Astrocyte of the spinal cord (primary cell): ENCODE measurements around the gene RND2.
"Not testable (repeated sequence)": the region's sequence is repeated elsewhere in the genome, so short reads cannot be mapped to it uniquely, and the experiment has no call there.

ENCODE experiments used
- DNase-seq: peaks from one replicate; pipeline ENCODE4 v3.0.0; 2011; ENCODE audit warnings: low read depth, low spot score
- H3K4me3 ChIP-seq: 2 replicates; pipeline ENCODE4 v1.5.1; 2011; ENCODE audit warnings: low read depth, mild to moderate bottlenecking, low read length, moderate library complexity
- CTCF ChIP-seq: IDR thresholded peaks from 2 replicates; pipeline ENCODE4 v1.5.1; 2012; ENCODE audit warnings: low read depth, mild to moderate bottlenecking, low read length, inconsistent platforms
- in situ Hi-C: cut with HindIII; loops from 2 replicates; pipeline ENCODE4 v1.10.0; 2017; ENCODE audit warnings: low sequenced_read_pairs

RND2 gene

GRCh38 chr17:42982266-42982665, 42.8 kb upstream of the RND2 start:
- no peak for TF ChIP-seq CTCF
- no peak for DNase-seq
- in situ Hi-C loops = no loop called here
- no peak overlapping the region for H3K4me3 ChIP-seq

DNA sequence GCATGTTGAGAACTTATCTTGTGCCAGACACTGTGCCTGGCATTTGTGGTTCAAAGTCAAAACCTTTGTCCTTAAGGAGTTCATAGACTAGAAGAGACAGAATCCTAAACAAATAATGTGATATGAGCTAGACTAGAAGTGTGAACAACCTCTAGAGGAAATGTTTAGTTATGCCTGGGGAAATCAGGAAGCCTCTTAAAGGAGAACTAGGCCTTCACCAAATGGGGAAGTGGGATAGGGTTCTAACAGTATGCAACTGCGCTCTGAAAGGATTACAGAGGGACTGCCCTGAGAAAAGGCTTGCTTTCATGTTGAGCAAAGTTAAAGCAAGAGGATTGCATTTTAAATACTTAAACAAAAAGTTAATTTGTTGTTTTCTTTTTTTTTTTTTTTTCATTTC, 39.8 kb upstream of the RND2 start:
- DNase-seq = no peak
- in situ Hi-C loops = no loop called here
- no peak for TF ChIP-seq CTCF
- H3K4me3 ChIP-seq = no peak overlapping the region

DNA sequence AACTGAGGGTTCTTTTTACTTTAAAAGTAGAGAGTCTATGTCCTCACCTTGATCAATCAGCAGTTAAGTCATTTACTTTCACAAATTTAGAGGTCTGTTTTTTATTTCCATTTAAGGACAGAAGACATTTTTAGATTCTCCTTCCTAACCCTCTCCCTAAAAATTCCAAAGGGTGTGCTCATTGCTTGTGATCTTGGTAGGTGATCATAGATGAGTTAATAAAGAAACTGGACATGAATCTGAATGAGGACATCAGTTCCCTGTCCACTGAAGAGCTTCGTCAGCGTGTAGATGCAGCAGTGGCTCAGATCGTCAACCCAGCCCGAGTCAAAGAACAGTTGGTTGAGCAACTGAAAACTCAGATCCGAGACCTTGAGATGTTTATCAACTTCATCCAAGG, 35.9 kb upstream of the RND2 start:
- DNase-seq = no peak
- no peak overlapping the region for H3K4me3 ChIP-seq
- in situ Hi-C loops = no loop called here
- TF ChIP-seq CTCF = no peak

- in situ Hi-C loops = no loop called here
- H3K4me3 ChIP-seq = no peak overlapping the region
- TF ChIP-seq CTCF = no peak
- DNase-seq = no peak
These were observed 35.0 kb upstream of the RND2 start for GRCh38 chr17:42989726-42990652.

GRCh38 chr17:42991471-42991870, 33.6 kb upstream of the RND2 start:
- in situ Hi-C loops = no loop called here
- DNase-seq = no peak
- no peak for TF ChIP-seq CTCF
- H3K4me3 ChIP-seq = no peak overlapping the region

DNA sequence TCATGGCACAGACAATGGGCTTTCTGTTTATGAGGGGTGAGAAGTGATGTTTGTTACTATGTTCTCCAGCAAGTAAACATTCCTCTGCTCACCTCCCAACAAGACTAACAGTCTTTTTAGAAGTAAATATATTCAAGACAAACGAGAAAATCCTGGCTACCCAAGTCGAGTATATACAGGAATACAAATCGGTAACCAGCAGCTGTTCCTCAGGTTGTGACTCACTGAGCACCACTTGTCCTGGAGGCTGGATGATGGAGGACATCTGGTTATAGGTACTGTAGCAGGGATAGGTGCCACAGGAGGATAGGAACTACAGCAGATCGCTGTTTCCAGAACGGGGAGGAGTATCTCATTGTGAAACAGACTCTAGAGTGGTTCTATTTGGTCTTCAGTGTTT, 32.2 kb upstream of the RND2 start:
- no peak for TF ChIP-seq CTCF
- no peak for DNase-seq
- H3K4me3 ChIP-seq = no peak overlapping the region
- in situ Hi-C loops = no loop called here

DNA sequence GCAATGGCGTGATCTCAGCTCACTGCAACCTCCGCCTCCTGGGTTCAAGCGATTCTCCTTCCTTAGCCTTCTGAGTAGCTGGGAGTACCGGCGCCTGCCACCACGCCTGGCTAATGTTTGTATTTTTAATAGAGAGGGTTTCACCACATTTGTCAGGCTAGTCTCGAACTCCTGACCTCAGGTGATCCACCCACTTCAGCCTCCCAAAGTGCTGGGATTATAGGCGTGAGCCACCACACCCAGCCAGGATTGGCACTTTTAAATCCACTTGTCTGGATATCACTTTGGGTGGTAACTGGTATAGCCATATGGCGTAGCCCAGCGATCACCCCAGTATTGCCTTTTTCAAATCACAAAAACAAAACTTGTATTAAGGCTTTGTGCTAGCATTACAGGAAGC, 31.1 kb upstream of the RND2 start:
- in situ Hi-C loops, H3K4me3 ChIP-seq: not testable (repeated sequence)

More for the DNA sequence above, 31.1 kb upstream of the RND2 start:
- not testable (repeated sequence) for DNase-seq
